Progenitor cell of endocrine pancreas (in vitro differentiated cells): ENCODE results near the gene LGALS7B. TPM values are rescaled to one million over a fixed set of nuclear protein-coding genes. Genes with fewer than 3 reads are reported as not detected.
"Not testable (repeated sequence)": the region's sequence is repeated elsewhere in the genome, so short reads cannot be mapped to it uniquely, and the experiment has no call there.

Experiments
- DNase-seq: peaks from one replicate; pipeline ENCODE4 v3.0.0; 2021; ENCODE audit warnings: low spot score; ENCODE audit not compliant: unreplicated experiment
- H3K27ac Mint-ChIP-seq: 2 replicates; pipeline ENCODE4 v1.8.0; 2021; ENCODE audit warnings: mild to moderate bottlenecking, moderate library complexity, mixed read lengths
- H3K27me3 Mint-ChIP-seq: 2 replicates; pipeline ENCODE4 v1.8.0; 2021; ENCODE audit warnings: mixed read lengths
- H3K36me3 Mint-ChIP-seq: 2 replicates; pipeline ENCODE4 v1.8.0; 2022; ENCODE audit warnings: mixed read lengths; ENCODE audit not compliant: insufficient read depth
- H3K4me1 Mint-ChIP-seq: 2 replicates; pipeline ENCODE4 v1.8.0; 2021; ENCODE audit warnings: low read depth, mixed read lengths
- H3K4me3 Mint-ChIP-seq: 2 replicates; pipeline ENCODE4 v1.8.0; 2021; ENCODE audit warnings: low read depth, mild to moderate bottlenecking, moderate library complexity, mixed read lengths
- H3K9me3 Mint-ChIP-seq: 2 replicates; pipeline ENCODE4 v1.8.0; 2021; ENCODE audit warnings: low read depth, mixed read lengths
- CTCF ChIP-seq: fragments of 200-600 bp; sonication (generic); IDR thresholded peaks from one replicate; pipeline ENCODE4 v1.5.0; 2021; ENCODE audit warnings: antibody characterized with exemption, mild to moderate bottlenecking; ENCODE audit not compliant: unreplicated experiment
- total RNA-seq: library from RNA; stranded (reverse); gene quantifications from 2 replicates; pipeline ENCODE4 v1.2.1, GENCODE V29; 2021

The LGALS7B gene
- total RNA-seq, 1 donor from 2014 or later, result not detected

GRCh38 chr19:38792250-38793111 is 3.5 kb downstream of the LGALS7B start:
- DNase-seq, result no peak
- no peaks in the 10 kb centered on the region for H3K9me3 Mint-ChIP-seq
- H3K27me3 Mint-ChIP-seq, result peaks cover 3% of the 10 kb centered on the region
- peak overlapping the region; percentile 9 for H3K4me3 Mint-ChIP-seq
- no peaks in the 10 kb centered on the region for H3K4me1 Mint-ChIP-seq
- no peak overlapping the region for H3K27ac Mint-ChIP-seq
- TF ChIP-seq CTCF, result peak; percentile 39
- H3K36me3 Mint-ChIP-seq, result no peaks in the 10 kb centered on the region

GRCh38 chr19:38793177-38793576 is 4.2 kb downstream of the LGALS7B start:
- H3K9me3 Mint-ChIP-seq, result no peaks in the 10 kb centered on the region
- H3K36me3 Mint-ChIP-seq, result no peaks in the 10 kb centered on the region
- peaks cover 3% of the 10 kb centered on the region for H3K27me3 Mint-ChIP-seq
- no peaks in the 10 kb centered on the region for H3K4me1 Mint-ChIP-seq
- no peak overlapping the region for H3K27ac Mint-ChIP-seq
- no peak for TF ChIP-seq CTCF
- no peak for DNase-seq
- no peak overlapping the region for H3K4me3 Mint-ChIP-seq

- Mint-ChIP-seq H3K9me3 (no peaks in the 10 kb centered on the region), H3K36me3 (no peaks in the 10 kb centered on the region)
Observed at GRCh38 chr19:38793671-38794070, 4.7 kb downstream of the LGALS7B start.

DNA sequence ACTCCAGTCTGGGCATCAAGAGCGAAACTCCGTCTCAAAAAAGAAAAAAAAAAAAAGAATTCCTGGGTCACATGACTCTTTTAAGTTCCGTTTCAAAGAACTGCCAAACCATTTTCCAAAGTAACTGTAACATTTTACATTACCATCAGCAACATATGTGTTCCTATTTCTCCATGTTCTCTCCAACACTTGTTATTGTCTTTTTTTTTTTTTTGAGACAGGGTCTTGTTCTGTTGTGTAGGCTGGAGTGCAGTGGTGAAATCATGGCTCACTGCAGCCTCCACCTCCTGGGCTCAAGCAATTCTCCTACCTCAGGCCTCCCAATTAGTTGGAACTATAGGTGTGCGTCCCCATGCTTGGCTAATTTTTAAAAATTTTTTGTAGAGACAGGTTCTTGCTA is 6.5 kb downstream of the LGALS7B start:
- no peaks in the 10 kb centered on the region for H3K4me1 Mint-ChIP-seq
- no peak for DNase-seq
- peaks cover 3% of the 10 kb centered on the region for H3K27me3 Mint-ChIP-seq
- TF ChIP-seq CTCF, result no peak
- H3K27ac Mint-ChIP-seq, result no peak overlapping the region
- H3K9me3 Mint-ChIP-seq, result no peaks in the 10 kb centered on the region
- no peak overlapping the region for H3K4me3 Mint-ChIP-seq
- H3K36me3 Mint-ChIP-seq, result no peaks in the 10 kb centered on the region

More at GRCh38 chr19:38793671-38794070, 4.7 kb downstream of the LGALS7B start:
- DNase-seq, result no peak
- Mint-ChIP-seq H3K27me3 (peaks cover 3% of the 10 kb centered on the region), H3K4me1 (no peaks in the 10 kb centered on the region), H3K27ac (no peak overlapping the region), H3K4me3 (no peak overlapping the region)
- TF ChIP-seq CTCF, result no peak

- H3K27ac Mint-ChIP-seq, result no peak overlapping the region
- no peaks in the 10 kb centered on the region for H3K4me1 Mint-ChIP-seq
- no peak for TF ChIP-seq CTCF
- H3K36me3 Mint-ChIP-seq, result no peaks in the 10 kb centered on the region
- H3K27me3 Mint-ChIP-seq, result peaks cover 3% of the 10 kb centered on the region
- no peak overlapping the region for H3K4me3 Mint-ChIP-seq
- no peaks in the 10 kb centered on the region for H3K9me3 Mint-ChIP-seq
- DNase-seq, result no peak
Observed at GRCh38 chr19:38796154-38796553, 7.2 kb downstream of the LGALS7B start.

DNA sequence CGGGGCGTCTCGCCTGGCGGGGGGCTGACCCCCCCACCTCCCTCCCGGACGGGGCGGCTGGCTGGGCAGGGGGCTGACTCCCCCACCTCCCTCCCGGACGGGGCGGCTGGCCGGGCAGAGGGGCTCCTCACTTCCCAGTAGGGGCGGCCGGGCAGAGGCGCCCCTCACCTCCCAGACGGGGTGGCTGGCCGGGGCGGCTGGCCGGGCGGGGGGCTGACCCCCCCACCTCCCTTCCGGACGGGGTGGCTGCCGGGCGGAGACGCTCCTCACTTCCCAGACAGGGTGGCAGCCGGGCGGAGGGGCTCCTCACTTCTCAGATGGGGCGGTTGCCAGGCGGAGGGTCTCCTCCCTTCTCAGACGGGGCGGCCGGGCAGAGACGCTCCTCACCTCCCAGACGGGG is 8.8 kb downstream of the LGALS7B start:
- H3K4me1 Mint-ChIP-seq, H3K27ac Mint-ChIP-seq, H3K4me3 Mint-ChIP-seq, DNase-seq, H3K36me3 Mint-ChIP-seq, H3K27me3 Mint-ChIP-seq, H3K9me3 Mint-ChIP-seq: not testable (repeated sequence)
